Smooth muscle cell (in vitro differentiated cells): ENCODE results near the gene MYO16. TPM values are rescaled to one million over a fixed set of nuclear protein-coding genes. Genes with fewer than 3 reads are reported as not detected.

ENCODE experiments used
- DNase-seq: peaks from one replicate; lab custom pipeline; 2025; ENCODE audit not compliant: unreplicated experiment; lab: John Stamatoyannopoulos, UW
- H2AFZ ChIP-seq: fragments of 200-600 bp; sonication (generic); 2 replicates; pipeline ENCODE4 v1.6.0; 2016; ENCODE audit warnings: antibody characterized with exemption, low read depth, mild to moderate bottlenecking
- H3F3A ChIP-seq: fragments of 200-600 bp; sonication (generic); 2 replicates; pipeline ENCODE4 v1.6.0; 2017; ENCODE audit warnings: antibody characterized with exemption, low read depth
- H3K27ac ChIP-seq: fragments of 200-600 bp; sonication (generic); 2 replicates; pipeline ENCODE4 v1.5.1; 2016; ENCODE audit warnings: low read depth, mild to moderate bottlenecking
- H3K27me3 ChIP-seq: fragments of 200-600 bp; sonication (generic); 2 replicates; pipeline ENCODE4 v1.6.1; 2016; ENCODE audit warnings: low read depth, mild to moderate bottlenecking
- H3K36me3 ChIP-seq: fragments of 200-600 bp; sonication (generic); 2 replicates; pipeline ENCODE4 v1.5.1; 2016; ENCODE audit warnings: low read depth
- H3K4me1 ChIP-seq: fragments of 200-600 bp; sonication (generic); 2 replicates; pipeline ENCODE4 v1.5.1; 2016; ENCODE audit warnings: low read depth
- H3K4me2 ChIP-seq: fragments of 200-600 bp; sonication (generic); 2 replicates; pipeline ENCODE4 v1.6.0; 2016; ENCODE audit warnings: mild to moderate bottlenecking
- H3K4me3 ChIP-seq: fragments of 200-600 bp; sonication (generic); 2 replicates; pipeline ENCODE4 v1.5.1; 2016; ENCODE audit warnings: mild to moderate bottlenecking
- H3K79me2 ChIP-seq: fragments of 200-600 bp; sonication (generic); 2 replicates; pipeline ENCODE4 v1.6.0; 2016; ENCODE audit warnings: low read depth, mild to moderate bottlenecking
- H3K9ac ChIP-seq: fragments of 200-600 bp; sonication (generic); 2 replicates; pipeline ENCODE4 v1.6.0; 2016; ENCODE audit warnings: low read depth
- H3K9me3 ChIP-seq: fragments of 200-600 bp; sonication (generic); replicated peaks from 2 replicates; pipeline ENCODE4 v1.5.1; 2016; ENCODE audit warnings: low read depth
- H4K20me1 ChIP-seq: fragments of 200-600 bp; sonication (generic); 2 replicates; pipeline ENCODE4 v1.6.0; 2016; ENCODE audit warnings: low read depth
- WGBS: methylation state at CpG from one replicate; pipeline ENCODE4 v1.1.7; 2016; ENCODE audit warnings: low lambda C conversion rate; 5-methylcytosine and 5-hydroxymethylcytosine counted together
- polyA plus RNA-seq: library from polyadenylated mRNA; unstranded; fragments of >200 nt; fragmentation: Nextera tagmentation; extraction: Ambion mirVana; gene quantifications from 2 replicates; pipeline ENCODE4 v1.2.1, GENCODE V29; 2016
- total RNA-seq: library from RNA; depleted of rRNA; stranded (reverse); fragments of >200 nt; gene quantifications from 2 replicates; pipeline ENCODE4 v1.2.3, GENCODE V29; 2014
- TF ChIP-seq, protein P1 (sequence below): fragments of 200-600 bp; sonication (generic); IDR thresholded peaks from 2 replicates; pipeline ENCODE4 v1.5.1; 2017; ENCODE audit warnings: borderline replicate concordance, mild to moderate bottlenecking, antibody characterized with exemption; ENCODE audit not compliant: insufficient read depth, poor library complexity, severe bottlenecking

MYO16 gene
- total and polyA plus RNA-seq, 2 experiments from 2014 or later: not detected

DNA sequence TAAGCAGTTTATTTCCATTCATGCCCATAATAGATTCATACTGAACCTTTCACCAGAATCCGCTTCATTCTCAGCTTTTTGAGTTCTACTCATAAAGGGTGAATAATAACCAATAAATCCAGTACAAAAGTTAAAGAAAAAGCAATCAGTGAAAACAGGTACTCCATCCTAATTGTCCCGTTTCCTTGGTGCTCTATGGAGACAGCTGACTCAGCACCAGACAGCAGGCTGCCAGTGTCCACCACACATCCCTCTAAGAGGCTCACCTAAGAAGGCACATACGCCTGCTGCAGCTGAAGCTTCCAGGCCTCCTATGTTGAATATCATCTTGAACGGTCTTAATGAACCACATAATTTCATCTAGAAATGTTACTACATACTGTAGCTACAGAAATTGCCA is 27.3 kb downstream of the MYO16 start:
- DNase-seq: no peak
- no peaks in the 10 kb centered on the region for H3K36me3 ChIP-seq
- TF ChIP-seq, protein P1, sequence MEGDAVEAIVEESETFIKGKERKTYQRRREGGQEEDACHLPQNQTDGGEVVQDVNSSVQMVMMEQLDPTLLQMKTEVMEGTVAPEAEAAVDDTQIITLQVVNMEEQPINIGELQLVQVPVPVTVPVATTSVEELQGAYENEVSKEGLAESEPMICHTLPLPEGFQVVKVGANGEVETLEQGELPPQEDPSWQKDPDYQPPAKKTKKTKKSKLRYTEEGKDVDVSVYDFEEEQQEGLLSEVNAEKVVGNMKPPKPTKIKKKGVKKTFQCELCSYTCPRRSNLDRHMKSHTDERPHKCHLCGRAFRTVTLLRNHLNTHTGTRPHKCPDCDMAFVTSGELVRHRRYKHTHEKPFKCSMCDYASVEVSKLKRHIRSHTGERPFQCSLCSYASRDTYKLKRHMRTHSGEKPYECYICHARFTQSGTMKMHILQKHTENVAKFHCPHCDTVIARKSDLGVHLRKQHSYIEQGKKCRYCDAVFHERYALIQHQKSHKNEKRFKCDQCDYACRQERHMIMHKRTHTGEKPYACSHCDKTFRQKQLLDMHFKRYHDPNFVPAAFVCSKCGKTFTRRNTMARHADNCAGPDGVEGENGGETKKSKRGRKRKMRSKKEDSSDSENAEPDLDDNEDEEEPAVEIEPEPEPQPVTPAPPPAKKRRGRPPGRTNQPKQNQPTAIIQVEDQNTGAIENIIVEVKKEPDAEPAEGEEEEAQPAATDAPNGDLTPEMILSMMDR: no peak
- no peak overlapping the region for H3K4me2 ChIP-seq
- H2AFZ ChIP-seq: no peak overlapping the region
- H3F3A ChIP-seq: no peaks in the 10 kb centered on the region
- H3K79me2 ChIP-seq: no peaks in the 10 kb centered on the region
- no peaks in the 10 kb centered on the region for H4K20me1 ChIP-seq
- 95% methylated on average over 4 of the region's 4 CpGs for WGBS
- no peak overlapping the region for H3K4me3 ChIP-seq
- H3K9ac ChIP-seq: no peak overlapping the region
- no peaks in the 10 kb centered on the region for H3K4me1 ChIP-seq
- no peaks in the 10 kb centered on the region for H3K9me3 ChIP-seq
- H3K27ac ChIP-seq: no peak overlapping the region
- no peaks in the 10 kb centered on the region for H3K27me3 ChIP-seq

DNA sequence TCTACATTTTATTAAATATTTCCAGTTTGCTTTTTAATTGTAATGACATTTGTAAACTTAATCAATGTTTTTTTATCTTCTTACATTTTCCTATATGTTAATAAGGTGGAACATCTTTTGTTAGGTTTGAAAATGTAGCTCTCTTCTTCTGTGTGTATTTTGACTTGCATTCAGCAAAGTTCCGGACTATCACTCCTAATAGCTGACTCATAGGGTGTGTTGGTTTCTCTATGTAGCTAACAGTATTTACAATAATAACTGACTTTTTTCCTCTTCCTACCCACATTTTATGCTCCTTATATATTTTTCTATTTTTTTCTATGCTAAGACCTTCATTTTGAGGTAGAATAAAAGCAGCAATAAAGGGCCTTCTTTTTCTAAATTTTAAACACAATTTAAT is 28.1 kb downstream of the MYO16 start:
- H3K4me2 ChIP-seq: no peak overlapping the region
- no peak overlapping the region for H3K4me3 ChIP-seq
- no peaks in the 10 kb centered on the region for H3K27me3 ChIP-seq
- no peak for DNase-seq
- no peak overlapping the region for H3K27ac ChIP-seq
- WGBS: 78% methylated on average over 1 of the region's 1 CpG
- H2AFZ ChIP-seq: no peak overlapping the region
- TF ChIP-seq, protein P1: no peak
- H3F3A ChIP-seq: no peaks in the 10 kb centered on the region
- H3K79me2 ChIP-seq: no peaks in the 10 kb centered on the region
- no peaks in the 10 kb centered on the region for H3K9me3 ChIP-seq
- H3K36me3 ChIP-seq: no peaks in the 10 kb centered on the region
- no peak overlapping the region for H3K9ac ChIP-seq
- no peaks in the 10 kb centered on the region for H4K20me1 ChIP-seq
- no peaks in the 10 kb centered on the region for H3K4me1 ChIP-seq

- 67% methylated on average over 5 of the region's 5 CpGs for WGBS
- TF ChIP-seq, protein P1: no peak
Observed at GRCh38 chr13:108662528-108662927, 33.1 kb downstream of the MYO16 start.

GRCh38 chr13:108663710-108664109 is 34.3 kb downstream of the MYO16 start:
- no peak overlapping the region for H3K27ac ChIP-seq
- no peaks in the 10 kb centered on the region for H3K79me2 ChIP-seq
- no peaks in the 10 kb centered on the region for H3K9me3 ChIP-seq
- no peak overlapping the region for H3K4me2 ChIP-seq
- H3K4me1 ChIP-seq: no peaks in the 10 kb centered on the region
- TF ChIP-seq, protein P1: no peak
- H3F3A ChIP-seq: no peaks in the 10 kb centered on the region
- no peaks in the 10 kb centered on the region for H4K20me1 ChIP-seq
- H3K36me3 ChIP-seq: no peaks in the 10 kb centered on the region
- no peak for DNase-seq
- 91% methylated on average over 3 of the region's 3 CpGs for WGBS
- no peak overlapping the region for H3K9ac ChIP-seq
- no peaks in the 10 kb centered on the region for H3K27me3 ChIP-seq
- no peak overlapping the region for H2AFZ ChIP-seq
- no peak overlapping the region for H3K4me3 ChIP-seq

More at GRCh38 chr13:108662528-108662927, 33.1 kb downstream of the MYO16 start:
- Histone ChIP-seq H3K4me1 (no peaks in the 10 kb centered on the region), H3F3A (no peaks in the 10 kb centered on the region), H3K79me2 (no peaks in the 10 kb centered on the region), H2AFZ (no peak overlapping the region), H3K36me3 (no peaks in the 10 kb centered on the region), H3K4me3 (no peak overlapping the region), H3K9me3 (no peaks in the 10 kb centered on the region), H3K4me2 (no peak overlapping the region), H4K20me1 (no peaks in the 10 kb centered on the region), H3K27ac (no peak overlapping the region), H3K9ac (no peak overlapping the region), H3K27me3 (no peaks in the 10 kb centered on the region)
- no peak for DNase-seq
